Colonic mucosa (tissue), 4 donors: ENCODE data around the gene MAK. TPM values are rescaled to one million over a fixed set of nuclear protein-coding genes. Genes with fewer than 3 reads are reported as not detected.
"Not testable (repeated sequence)": the region's sequence is repeated elsewhere in the genome, so short reads cannot be mapped to it uniquely, and the experiment has no call there.

ENCODE experiments used
- DNase-seq: peaks from one replicate; pipeline ENCODE4 v3.0.0-alpha.2; 2020
- H3K27ac ChIP-seq: fragments of 200-600 bp; one replicate; pipeline ENCODE4 v1.8.0; 2021
- H3K27me3 ChIP-seq: fragments of 200-600 bp; one replicate; pipeline ENCODE4 v1.8.0; 2021
- H3K36me3 ChIP-seq: fragments of 200-600 bp; one replicate; pipeline ENCODE4 v1.8.0; 2021
- H3K4me1 ChIP-seq: fragments of 200-600 bp; one replicate; pipeline ENCODE4 v1.8.0; 2021; ENCODE audit warnings: mild to moderate bottlenecking
- H3K4me3 ChIP-seq: fragments of 200-600 bp; one replicate; pipeline ENCODE4 v1.8.0; 2021
- H3K9ac ChIP-seq, 2 donors: one replicate each; pipeline ENCODE4 v1.7.0; 2013; ENCODE audit warnings: control low read depth in 2 of 2, low read depth in 2 of 2, low read length in 2 of 2
- H3K9me3 ChIP-seq: fragments of 200-600 bp; one replicate; pipeline ENCODE4 v1.8.0; 2021
- CTCF ChIP-seq: fragments of 200-600 bp; IDR thresholded peaks from one replicate; pipeline ENCODE4 v1.8.0; 2022; ENCODE audit warnings: antibody characterized with exemption, mild to moderate bottlenecking
- intact Hi-C: fragments of 100-400 bp; cut with DNase I; formaldehyde crosslinking; loops from one replicate; pipeline ENCODE4 v1.14.1; 2022
- total RNA-seq, 2 donors: library from RNA; stranded (reverse); fragmentation: NEBNext Ultra II Directional in 1 of 2; extraction: Animal tissue kit (Norgen Biotek cat#: 25700) in 1 of 2; gene quantifications; one replicate each; pipeline ENCODE4 v1.2.1, GENCODE V29; 2021
- donor health status: healthy.
- donor health status: DM: no; HTN: no; CAD: no.
- donor health status: DM: no; HTN: no; CAD: no.

Gene MAK
- total RNA-seq, 2 donors from 2014 or later: not detected

DNA sequence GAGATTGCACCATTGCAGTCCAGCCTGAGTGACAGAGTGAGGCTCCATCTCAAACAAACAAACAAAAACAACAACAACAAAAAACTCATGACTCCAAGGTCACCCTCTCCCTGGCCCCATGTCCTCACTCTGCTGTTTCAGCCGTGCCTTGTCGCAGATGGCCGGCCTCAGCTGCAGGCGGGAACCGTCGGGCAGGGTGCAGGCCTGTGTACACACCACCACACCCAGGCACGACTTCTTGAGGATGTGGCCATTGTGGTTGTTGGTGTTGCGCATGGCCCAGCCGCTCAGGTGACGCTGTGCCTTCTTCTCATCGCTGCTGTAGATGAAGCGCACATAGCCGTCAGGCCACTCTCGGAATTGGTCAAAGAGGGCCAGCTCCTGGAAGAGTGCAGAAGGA, 38.7 kb upstream of the MAK start:
- TF ChIP-seq CTCF: no peak
- H3K4me1 ChIP-seq: no peaks in the 10 kb centered on the region
- H3K4me3 ChIP-seq: no peak overlapping the region
- H3K36me3 ChIP-seq: no peaks in the 10 kb centered on the region
- peaks cover 5% of the 10 kb centered on the region for H3K27me3 ChIP-seq
- no peak overlapping the region for H3K9ac ChIP-seq
- intact Hi-C loops: no loop called here
- no peak for DNase-seq
- H3K9me3 ChIP-seq: no peaks in the 10 kb centered on the region
- no peak overlapping the region for H3K27ac ChIP-seq

GRCh38 chr6:10875026-10875425, 36.7 kb upstream of the MAK start:
- H3K27me3 ChIP-seq: no peaks in the 10 kb centered on the region
- H3K9me3 ChIP-seq: no peaks in the 10 kb centered on the region
- H3K4me1 ChIP-seq: no peaks in the 10 kb centered on the region
- no peaks in the 10 kb centered on the region for H3K36me3 ChIP-seq
- H3K27ac ChIP-seq: no peak overlapping the region
- H3K4me3 ChIP-seq: no peak overlapping the region
- H3K9ac ChIP-seq: no peak overlapping the region
- DNase-seq: no peak
- intact Hi-C loops: no loop called here
- no peak for TF ChIP-seq CTCF

- H3K4me1 ChIP-seq: no peaks in the 10 kb centered on the region
- intact Hi-C loops: no loop called here
- no peak for TF ChIP-seq CTCF
Measured at GRCh38 chr6:10874207-10874606, 35.9 kb upstream of the MAK start.

DNA sequence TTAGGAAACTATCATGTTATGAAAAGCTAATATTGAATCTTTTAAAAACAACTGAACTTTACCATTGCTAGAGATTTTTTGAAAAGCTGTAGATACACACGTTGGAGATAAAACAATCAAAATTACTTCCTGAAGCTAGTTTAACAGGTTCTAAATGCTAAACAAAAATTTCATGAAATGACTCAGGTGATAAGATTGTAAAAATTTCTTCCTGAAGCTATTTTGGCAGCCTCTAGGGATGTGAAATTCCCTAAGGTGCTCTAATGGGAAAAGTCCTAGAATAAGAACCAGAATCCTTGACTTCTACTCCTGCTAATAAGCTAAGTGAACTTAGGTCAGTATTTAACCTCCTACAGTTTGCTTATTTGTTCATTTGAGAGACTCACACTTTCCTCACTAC, 35.0 kb upstream of the MAK start:
- H3K4me1 ChIP-seq: no peaks in the 10 kb centered on the region
- no peaks in the 10 kb centered on the region for H3K36me3 ChIP-seq
- intact Hi-C loops: no loop called here
- no peak overlapping the region for H3K27ac ChIP-seq
- no peaks in the 10 kb centered on the region for H3K9me3 ChIP-seq
- no peak overlapping the region for H3K9ac ChIP-seq
- DNase-seq: no peak
- H3K4me3 ChIP-seq: no peak overlapping the region
- TF ChIP-seq CTCF: no peak
- no peaks in the 10 kb centered on the region for H3K27me3 ChIP-seq

More at GRCh38 chr6:10874207-10874606, 35.9 kb upstream of the MAK start:
- Histone ChIP-seq H3K4me3 (no peak overlapping the region), H3K36me3 (no peaks in the 10 kb centered on the region), H3K27ac (no peak overlapping the region), H3K9ac (no peak overlapping the region), H3K27me3 (no peaks in the 10 kb centered on the region), H3K9me3 (no peaks in the 10 kb centered on the region)
- no peak for DNase-seq

DNA sequence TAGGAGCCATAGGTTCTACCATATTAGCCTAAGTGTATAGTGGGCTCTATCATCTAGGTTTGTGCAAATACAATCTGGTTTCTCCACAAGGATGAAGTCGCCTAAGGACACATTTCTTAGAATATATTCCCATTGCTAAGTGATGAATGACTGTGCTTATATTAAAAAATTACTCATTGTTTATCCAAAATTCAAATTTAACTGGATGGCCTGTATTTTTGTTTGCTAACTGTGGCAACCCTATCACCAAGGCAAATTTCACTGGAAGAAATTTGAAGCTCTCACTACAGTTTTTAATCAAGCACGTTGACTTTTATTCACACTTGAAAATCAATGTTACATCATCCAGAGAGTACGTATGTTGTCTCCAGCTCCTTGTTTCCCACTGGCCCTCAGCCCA, 29.6 kb upstream of the MAK start:
- intact Hi-C loops: no loop called here

DNA sequence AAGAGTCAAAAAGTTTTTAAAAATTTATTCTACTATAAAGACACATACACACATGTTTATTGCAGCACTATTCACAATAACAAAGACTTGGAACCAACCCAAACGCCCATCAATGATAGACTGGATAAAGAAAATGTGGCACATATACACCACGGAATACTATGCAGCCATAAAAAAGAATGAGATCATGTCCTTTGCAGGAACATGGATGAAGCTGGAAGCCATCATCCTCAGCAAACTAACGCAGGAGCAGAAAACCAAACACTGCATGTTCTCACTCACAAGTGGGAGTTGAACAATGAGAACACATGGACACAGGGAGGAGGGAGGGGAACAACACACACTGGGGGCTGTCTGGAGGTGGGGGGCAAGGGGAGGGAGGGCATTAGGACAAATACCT, 28.4 kb upstream of the MAK start:
- H3K4me3 ChIP-seq, H3K9me3 ChIP-seq, intact Hi-C loops, H3K27me3 ChIP-seq, H3K36me3 ChIP-seq, DNase-seq, H3K4me1 ChIP-seq, H3K9ac ChIP-seq, H3K27ac ChIP-seq: not testable (repeated sequence)

More for the DNA sequence above, 29.6 kb upstream of the MAK start:
- no peaks in the 10 kb centered on the region for H3K4me1 ChIP-seq
- H3K27me3 ChIP-seq: no peaks in the 10 kb centered on the region
- H3K9me3 ChIP-seq: no peaks in the 10 kb centered on the region
- H3K36me3 ChIP-seq: no peaks in the 10 kb centered on the region
- no peak overlapping the region for H3K27ac ChIP-seq
- H3K4me3 ChIP-seq: no peak overlapping the region
- no peak for TF ChIP-seq CTCF
- DNase-seq: no peak
- no peak overlapping the region for H3K9ac ChIP-seq

- H3K9ac ChIP-seq, H3K36me3 ChIP-seq, H3K27me3 ChIP-seq, H3K4me1 ChIP-seq, H3K4me3 ChIP-seq, DNase-seq, intact Hi-C loops, H3K27ac ChIP-seq, H3K9me3 ChIP-seq: not testable (repeated sequence)
Measured at GRCh38 chr6:10863031-10863430, 24.7 kb upstream of the MAK start.
